GM10847 (cell line): Measurements from ENCODE around the gene JMJD7.

Source experiments
- POLR2A ChIP-seq: IDR thresholded peaks from 2 replicates; pipeline ENCODE4 v1.6.1; 2011; ENCODE audit not compliant: insufficient read length; ENCODE audit errors: extremely low read depth

The JMJD7 gene

DNA sequence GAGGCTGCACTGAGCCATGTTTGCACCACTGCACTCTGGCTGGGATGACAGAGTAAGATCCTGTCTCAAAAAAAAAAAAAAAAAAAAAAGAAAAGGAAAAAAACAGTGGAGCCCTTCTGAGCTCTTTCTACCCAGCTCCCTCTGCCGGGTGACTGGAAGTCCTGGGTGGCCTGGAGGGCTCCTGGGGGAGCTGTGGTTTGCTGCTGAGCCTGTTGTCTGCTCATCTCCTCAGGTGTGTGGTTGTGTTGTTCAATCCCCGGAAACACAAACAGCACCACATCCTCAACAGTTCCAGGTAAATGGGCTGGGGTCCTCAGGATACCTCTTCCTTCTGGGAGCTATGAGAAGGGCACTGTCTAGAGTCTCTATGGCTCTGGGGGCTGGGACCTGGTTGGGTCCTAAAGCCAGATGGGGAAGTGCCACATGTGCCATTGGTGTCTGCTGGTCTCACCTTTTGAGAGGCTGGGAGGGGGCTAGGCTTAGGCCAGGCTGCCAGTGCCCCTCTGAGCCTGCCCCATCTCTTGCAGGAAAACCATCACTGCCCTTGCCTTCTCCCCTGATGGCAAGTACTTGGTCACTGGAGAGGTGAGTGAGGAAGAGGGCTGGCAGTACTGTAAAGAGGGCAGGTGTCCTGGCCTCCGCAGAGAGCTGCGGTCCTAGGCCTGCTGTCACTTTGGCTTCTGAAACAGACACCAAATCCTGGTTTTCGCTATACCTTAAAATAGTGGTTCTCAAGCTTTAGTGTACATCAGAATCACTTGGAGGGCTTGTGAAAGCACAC is 17.1 kb upstream of the JMJD7 start:
- no peak for TF ChIP-seq POLR2A

DNA sequence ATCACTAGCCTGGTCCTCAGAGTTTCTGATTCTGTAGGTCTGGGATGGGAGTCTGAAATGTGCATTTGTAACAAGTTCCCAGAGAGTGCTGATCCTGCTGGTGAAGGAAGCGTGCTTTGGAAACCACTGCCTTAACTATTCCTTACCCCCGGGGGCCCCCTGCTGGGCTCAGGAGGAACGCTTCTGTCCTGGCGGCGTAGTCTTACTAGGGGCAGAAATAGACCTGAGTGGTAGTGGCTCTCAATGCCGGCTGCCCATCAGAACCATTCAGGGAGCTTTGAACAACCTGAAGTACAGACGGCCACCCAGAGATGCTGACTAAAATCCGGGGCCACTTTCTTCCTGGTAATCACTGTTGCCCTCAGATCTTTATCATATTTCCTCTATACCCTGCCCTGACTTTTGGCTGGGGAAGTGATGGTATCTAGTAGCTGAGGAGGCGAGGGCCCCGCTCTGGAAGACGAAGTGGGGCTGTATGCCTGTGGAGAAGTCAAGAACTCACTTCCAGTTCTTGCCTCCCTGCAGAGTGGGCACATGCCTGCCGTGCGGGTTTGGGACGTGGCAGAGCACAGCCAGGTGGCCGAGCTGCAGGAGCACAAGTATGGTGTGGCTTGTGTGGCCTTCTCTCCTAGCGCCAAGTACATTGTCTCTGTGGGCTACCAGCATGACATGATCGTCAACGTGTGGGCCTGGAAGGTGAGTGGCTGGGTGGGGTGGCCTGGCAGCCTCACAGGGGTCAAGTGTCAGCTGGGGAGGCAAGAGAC is 16.3 kb upstream of the JMJD7 start:
- no peak for TF ChIP-seq POLR2A

DNA sequence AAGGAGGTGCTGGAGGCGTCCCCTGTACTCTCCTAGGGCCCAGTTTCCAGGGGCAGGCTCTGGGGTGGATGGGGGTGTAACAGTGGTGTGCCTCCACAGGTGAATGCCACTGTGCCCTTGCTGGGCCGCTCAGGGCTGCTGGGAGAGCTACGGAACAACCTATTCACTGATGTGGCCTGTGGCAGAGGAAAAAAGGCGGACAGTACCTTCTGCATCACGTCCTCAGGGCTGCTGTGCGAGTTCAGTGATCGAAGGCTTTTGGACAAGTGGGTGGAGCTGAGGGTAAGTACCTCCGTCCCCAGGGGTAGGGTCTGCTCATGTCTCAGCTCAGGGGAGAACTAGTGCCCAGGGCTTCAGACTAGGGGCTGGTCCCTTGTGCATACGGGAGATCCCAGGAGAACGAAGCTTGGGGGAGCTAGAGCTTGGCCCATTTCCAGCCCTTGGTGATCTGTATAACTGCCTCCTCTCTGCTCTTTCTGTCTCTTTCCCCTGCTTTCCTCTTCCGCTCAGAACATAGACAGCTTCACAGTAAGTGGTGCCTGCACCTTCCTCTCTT is 15.0 kb upstream of the JMJD7 start:
- TF ChIP-seq POLR2A, result no peak

DNA sequence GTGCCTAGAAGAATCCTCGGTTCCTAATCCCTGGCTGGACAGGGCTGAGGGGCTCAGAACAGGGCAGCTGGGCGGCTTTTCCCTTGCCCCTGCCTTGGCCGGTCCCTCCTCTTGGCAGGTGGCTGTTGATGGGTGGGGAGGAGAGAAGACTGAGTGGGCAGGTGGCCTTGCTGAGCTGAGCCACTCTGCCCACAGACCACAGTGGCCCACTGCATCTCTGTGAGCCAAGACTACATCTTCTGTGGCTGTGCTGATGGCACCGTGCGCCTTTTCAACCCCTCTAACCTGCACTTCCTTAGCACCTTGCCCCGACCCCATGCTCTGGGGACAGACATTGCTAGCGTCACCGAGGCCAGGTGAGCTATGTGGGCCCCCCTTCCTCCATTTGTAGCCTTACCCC is 14.5 kb upstream of the JMJD7 start:
- TF ChIP-seq POLR2A, result no peak

DNA sequence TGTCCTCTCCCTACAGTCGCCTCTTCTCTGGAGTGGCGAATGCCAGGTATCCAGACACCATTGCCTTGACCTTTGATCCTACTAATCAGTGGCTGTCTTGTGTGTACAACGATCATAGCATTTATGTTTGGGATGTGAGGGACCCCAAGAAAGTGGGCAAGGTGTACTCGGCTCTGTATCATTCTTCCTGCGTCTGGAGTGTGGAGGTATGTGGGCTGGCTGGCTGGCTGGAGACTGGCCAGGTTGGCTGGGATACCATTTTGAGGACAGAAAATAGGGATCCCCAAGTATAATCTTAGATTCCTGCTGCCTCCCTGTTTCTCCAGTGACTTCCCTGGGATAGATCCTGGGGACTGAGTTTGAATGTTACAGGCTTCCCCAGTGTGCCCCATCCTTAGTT is 13.4 kb upstream of the JMJD7 start:
- no peak for TF ChIP-seq POLR2A

DNA sequence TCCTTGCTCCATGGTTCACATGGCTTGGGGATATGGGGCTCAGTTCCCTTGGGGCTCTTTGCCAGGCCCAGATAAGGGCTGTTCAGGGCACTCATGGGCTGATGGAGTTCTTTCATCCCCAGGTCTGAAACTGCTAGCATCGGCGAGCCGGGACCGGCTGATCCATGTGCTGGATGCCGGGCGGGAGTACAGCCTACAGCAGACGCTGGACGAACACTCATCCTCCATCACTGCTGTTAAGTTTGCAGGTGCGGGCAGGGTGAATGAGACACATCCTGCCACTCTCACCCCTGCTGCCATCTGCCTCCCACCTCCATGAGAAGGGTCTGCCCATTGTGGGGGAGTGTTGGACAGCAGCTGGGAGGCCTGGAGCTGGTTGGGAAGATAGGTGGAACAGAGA is 11.1 kb upstream of the JMJD7 start:
- TF ChIP-seq POLR2A, result no peak

DNA sequence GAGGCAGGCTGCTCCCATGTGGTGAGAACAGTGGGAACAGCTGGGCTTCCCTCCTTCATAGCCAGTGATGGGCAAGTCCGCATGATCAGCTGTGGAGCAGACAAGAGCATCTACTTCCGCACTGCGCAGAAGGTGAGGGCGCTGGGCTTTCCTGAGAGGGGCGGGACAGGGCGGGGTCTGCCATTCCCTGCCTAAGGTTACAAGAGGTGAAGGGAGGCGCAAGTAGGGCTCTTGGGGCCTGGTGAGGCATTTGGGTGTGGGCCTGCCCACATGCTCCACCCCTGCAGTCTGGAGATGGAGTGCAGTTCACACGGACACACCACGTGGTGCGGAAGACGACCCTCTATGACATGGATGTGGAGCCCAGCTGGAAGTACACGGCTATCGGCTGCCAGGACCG is 10.6 kb upstream of the JMJD7 start:
- no peak for TF ChIP-seq POLR2A

DNA sequence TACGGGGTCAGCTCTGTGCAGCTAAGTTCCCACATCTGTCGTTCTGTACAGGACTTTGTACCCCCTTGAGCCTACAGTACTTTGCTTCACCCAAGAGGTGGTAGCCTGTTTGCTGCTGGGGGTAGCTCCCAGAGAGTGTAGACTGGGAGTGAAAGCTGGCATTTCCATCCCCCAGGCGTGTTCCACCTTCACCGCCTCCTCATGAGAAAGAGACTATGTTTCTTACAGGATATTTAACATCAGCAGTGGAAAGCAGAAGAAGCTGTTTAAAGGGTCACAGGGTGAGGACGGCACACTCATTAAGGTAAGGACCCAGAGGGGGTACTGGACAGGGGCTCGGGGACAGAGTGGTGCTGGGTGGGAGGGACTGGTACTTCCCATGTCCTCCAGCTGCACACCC is 10.1 kb upstream of the JMJD7 start:
- no peak for TF ChIP-seq POLR2A

DNA sequence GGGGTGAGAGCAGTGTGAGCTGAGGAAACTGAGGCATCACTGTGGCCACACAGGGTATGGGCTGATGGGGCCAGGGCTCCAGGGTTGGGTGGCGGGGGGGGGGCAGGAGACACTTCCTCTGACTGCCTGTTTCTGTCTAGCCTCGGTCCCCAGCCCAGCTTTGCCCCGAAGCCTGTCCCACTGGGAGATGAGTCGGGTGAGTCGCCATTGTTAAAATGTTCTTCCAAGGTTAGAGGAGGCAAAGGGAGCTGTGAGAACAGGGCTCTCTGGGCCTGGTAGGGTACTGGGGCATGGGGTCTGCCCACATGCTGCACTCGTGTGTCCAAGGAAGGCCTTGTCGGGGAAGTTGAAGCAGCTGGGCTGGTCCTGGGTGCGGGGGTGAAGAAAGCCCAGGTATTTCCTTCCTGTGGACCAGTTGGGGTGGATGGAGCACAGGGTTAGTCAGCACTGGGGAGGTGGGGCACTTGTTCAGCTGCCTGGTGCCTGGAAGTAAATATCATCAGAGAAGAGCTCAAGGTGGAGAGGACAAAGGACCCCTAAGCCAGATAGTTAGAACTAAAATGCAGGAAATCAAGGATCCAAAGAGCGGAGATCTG is 8.3 kb upstream of the JMJD7 start:
- no peak for TF ChIP-seq POLR2A

DNA sequence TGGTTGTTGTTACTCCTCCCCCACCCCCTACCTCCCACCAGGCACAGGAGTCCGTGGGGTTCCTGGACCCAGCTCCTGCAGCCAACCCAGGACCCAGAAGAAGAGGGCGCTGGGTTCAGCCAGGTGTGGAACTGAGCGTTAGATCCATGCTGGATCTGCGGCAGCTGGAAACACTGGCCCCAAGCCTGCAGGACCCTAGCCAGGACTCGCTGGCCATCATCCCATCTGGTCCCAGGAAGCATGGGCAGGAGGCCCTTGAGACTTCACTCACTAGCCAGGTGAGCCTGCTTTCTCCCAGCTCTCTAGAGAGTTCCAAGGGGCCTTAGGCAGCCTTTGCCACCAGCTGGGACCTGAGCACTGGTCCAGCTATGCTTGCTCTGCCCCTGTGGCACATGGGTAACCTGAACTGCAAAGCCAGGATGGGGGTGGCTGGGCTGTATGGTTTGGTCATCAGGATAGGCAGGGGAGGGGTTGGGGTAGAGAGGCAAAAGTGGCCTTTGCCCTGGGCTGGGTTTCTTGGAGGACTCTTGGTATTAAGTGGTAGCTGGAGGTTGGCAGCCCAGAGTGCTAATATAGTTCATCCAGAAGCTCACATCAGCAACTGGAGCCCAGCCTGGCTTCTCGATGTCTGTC is 7.0 kb upstream of the JMJD7 start:
- TF ChIP-seq POLR2A, result no peak

DNA sequence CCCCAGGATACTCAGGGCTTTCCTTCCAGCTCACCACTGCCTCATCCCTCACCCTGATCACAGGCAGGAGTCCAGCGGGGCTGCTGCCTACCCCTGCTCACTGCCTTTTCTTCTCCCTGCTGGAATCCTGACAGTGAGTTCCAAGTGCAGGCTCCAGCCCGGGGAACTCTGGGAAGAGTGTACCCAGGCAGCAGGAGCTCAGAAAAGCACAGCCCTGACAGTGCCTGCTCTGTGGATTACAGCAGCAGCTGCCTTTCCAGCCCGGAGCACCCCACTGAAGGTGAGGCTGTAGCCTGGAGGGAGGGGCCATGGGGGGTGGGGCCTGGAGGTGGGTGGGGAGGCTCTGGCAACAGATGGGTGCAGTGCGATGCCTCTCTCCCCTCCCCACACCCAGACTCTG is 6.1 kb upstream of the JMJD7 start:
- no peak for TF ChIP-seq POLR2A

DNA sequence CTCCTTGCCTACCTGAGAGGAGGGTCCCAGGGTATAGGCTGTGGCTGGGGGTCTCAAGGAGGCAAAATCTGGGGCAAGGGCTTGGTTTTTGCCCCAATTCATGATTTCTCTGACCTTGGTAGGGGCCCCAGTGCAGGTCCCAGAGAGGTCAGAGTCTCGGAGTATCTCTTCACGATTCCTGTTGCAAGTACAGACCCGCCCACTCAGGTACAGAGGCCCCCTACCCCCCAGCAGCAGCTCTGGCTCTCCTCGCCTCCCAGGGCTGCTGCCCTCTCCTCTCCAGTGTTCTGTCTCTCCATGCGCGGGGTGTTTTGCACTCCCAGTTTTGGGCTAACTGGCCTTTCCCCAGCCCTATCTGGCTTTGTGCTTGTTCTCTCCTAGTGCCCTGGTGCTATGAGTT is 5.4 kb upstream of the JMJD7 start:
- TF ChIP-seq POLR2A, result no peak

DNA sequence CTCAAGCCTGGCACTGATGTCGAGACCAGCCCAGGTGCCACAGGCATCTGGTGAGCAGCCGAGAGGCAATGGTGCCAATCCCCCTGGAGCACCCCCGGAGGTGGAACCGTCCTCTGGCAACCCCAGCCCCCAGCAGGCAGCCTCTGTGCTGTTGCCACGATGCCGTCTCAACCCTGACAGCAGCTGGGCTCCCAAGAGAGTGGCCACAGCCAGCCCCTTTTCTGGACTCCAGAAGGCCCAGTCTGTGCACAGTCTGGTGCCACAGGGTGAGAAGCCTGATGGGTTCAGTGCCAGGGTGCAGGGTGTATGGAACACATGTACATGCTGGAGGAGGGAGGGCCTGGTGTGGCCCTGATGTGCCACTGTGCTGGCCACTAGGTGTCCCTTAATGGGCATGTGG is 4.9 kb upstream of the JMJD7 start:
- TF ChIP-seq POLR2A, result no peak

DNA sequence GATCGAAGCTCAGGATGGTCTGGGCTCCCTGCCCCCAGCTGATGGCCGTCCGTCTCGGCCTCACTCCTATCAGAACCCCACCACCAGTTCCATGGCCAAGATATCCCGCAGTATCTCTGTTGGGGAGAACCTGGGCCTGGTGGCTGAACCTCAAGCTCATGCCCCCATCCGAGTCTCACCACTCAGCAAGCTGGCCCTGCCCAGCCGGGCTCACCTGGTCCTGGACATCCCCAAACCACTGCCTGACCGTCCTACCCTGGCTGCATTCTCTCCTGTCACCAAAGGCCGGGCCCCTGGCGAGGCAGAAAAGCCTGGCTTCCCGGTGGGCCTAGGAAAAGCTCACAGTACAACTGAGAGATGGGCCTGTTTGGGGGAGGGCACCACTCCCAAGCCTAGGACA is 4.4 kb upstream of the JMJD7 start:
- TF ChIP-seq POLR2A, result no peak

DNA sequence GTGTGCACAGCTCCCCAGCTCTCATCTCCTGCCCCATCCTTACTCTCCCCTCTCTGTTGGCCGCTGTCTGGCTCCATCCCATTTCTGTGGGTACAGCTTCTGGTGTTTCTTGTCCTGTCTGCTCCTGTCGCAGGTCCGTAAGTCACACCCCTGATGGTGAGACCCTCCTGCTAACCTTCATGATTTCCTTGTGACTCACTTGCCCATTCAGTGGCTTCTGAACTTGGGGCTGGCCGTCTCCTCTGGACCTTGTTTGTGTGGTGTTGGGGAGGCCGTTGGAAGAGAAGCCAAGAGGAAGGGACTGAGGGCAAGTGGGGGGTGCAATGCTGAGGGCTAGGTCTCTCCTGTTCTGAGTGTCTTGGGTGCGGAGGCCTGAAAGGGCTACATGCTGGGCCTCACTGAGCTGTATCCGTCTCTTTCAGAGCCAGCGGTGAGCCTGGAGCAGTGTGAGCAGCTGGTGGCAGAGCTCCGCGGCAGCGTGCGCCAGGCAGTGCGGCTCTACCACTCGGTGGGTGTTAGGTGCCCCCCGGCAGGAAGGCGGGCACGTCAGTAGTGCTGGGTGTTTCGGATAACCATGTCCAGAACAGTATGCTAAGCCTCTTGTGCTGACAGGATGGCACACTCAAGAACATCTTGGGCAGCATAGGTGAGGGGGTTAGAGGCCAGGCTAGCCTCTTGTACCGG is 3.7 kb upstream of the JMJD7 start:
- TF ChIP-seq POLR2A, result no peak
